Activated naive CD4-positive, alpha-beta T cell (primary cell): ENCODE data around the gene PDE8B.
"Not testable (repeated sequence)": the region's sequence is repeated elsewhere in the genome, so short reads cannot be mapped to it uniquely, and the experiment has no call there.

ENCODE experiments used
- DNase-seq, 4 experiments: peaks; one replicate each; lab custom pipeline; 2025; lab: John Stamatoyannopoulos, UW

PDE8B gene

DNA sequence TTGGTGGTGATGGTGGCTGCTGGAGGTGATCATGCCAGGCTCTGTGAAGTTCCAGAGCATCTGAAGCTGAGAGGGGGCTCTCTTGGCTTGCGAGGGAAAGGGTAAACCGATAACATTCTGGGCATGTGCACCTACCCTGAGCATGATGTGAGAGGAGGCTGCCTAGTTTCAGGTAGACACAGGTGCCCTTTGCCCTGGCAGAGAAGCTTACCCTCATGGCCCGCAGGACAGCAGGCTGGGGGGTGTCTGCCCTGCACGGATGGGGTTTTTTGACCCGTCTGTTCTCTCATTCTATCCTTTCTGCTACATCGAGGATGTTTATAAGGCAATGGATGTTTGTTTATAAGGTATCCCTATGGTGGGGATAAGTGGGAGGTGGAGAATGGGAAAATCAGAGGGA is 148.8 kb downstream of the PDE8B start:
- DNase-seq: no peak

DNA sequence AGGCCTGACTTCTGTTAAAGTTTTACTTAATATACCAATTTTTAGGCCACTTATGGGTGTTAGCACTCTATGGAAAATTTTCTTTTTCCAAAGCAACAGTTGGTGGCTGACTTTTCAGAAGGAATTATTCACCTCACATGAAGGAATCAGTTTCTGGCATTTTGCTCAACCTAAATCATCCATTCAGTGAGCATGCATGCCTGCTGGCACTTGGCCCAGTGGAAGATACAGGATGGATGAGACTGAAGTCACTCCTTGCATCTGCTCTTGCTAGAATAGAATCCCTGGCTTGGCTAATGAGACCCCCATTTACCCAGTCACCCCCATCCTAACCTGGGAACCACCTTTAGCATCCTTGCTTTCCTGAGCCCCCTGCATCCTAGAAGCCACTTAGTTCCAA is 149.9 kb downstream of the PDE8B start:
- DNase-seq: no peak

DNA sequence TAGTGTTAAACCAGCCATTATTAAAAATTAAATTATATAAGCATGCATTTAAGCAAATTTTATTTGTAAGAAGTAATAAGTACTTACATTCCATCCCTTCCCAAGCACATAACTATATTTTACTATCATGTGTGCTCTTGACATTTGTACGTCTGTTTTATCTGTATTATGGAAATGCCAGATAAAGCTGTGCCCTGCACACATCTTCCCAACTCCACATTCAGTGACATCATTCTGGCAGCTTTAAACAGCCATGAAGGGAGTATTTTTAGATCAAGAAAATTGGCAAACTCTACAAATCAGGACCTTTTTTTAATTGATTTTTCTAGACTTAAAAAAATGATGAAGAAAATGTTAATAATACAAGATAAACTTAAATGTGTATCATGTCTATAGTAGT is 150.5 kb downstream of the PDE8B start:
- no peak for DNase-seq

DNA sequence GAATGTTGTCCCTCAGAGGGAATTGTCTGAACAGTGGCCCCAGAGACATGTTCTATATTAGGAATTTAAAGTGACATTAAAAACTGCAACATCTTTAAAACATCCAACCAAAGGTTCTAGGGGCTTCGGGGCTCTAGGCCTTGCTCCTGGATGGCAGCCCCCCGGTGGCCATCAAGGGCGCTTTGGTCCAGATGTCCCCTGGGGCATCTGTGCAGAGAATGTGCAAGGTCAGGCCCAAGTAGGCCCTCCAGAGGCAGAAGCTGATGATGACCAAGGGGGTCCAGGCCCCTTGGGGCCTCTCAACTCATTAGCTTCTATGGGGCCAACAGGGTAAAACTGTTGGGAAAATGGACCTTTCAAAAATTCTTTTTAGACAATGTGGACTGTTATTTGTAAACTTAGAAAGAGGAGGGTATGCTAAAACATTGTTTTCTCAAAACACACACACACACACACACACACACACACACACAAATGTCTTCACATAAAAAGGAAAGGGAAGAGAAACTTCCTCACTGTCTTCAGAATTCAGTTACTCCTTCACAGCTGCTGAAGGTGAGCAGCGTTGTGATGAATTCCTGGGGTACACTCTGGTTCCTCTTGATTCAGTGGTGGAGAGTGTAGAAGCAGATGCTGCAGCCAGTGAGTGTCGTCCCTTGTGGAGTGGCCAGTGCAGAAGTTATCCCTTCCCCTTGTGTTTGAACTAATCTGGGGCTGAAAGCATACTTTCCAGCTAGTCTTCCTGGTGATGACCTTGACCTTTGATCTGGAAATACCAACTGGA is 156.4 kb downstream of the PDE8B start:
- DNase-seq: no peak

DNA sequence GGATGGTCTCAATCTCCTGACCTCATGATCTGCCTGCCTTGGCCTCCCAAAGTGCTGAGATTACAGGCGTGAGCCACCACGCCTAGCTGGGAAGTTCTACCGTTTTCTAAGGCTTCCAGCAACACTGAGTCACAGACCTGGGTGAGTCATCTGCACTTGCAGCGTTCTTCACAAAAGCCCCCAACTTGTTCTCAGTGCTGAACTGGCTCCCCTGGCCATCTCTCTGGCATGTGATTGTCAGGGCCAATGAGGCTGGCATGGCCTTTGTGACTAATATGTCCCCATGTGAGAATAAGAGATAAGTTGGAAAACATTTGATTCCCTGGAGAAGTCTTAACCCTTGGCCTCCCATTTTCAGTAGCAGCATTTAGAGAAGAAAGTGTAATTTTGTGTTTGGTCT is 157.3 kb downstream of the PDE8B start:
- no peak for DNase-seq

DNA sequence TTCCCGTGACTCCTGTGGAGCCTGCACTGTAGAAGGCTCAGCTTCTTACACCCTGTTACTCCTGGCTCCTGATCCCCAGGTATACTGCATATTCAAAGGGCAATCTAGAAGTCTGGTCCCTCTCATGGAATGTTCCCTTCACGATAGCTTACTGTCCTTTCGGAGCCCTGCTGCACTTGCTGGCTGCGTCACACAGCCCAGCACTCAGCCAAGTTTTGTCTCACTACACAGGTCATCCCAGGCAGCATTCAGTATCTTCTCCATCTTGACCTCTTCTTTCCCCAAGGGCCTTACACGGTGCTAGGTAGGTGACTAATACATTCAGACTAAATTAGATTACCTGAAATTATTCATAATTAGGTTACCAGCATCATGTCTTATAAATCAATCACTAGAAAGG is 157.9 kb downstream of the PDE8B start:
- no peak for DNase-seq

DNA sequence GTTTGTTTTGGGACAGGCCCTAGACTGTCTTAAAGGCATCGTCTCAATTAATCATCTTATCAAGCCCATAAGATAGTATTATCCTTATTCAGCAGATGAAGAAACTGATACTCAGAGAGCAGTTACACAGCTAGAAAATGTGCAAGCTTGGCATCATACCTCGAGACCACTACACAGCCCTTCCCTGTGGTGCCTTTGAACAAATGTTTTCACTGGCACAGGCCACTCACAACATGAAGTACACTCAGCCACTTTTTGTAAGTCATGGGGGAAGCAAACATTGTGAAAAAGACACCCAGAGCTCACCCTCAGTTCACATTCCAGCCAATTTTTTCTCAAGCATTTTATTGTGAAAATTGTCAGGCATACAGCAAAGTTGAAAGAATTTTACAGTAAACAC is 159.1 kb downstream of the PDE8B start:
- no peak for DNase-seq

DNA sequence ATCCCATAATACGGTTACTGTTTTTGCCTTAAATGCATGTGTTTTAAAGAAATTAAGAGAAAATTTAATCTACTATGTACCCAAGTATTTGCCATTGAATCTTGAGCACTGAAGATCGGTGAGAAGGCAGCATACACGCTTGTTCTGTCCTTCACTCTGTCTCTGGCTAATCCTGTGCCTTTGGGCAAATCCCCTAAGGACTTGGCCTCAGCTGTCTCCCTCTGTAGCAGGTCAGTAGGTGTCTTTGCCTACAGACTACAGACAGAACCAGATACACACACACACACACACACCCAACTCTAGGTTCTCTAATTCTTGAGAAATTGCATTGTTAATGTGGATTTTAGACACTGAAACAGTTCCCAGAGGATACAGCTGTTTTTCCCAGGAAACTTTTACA is 164.2 kb downstream of the PDE8B start:
- DNase-seq: no peak

DNA sequence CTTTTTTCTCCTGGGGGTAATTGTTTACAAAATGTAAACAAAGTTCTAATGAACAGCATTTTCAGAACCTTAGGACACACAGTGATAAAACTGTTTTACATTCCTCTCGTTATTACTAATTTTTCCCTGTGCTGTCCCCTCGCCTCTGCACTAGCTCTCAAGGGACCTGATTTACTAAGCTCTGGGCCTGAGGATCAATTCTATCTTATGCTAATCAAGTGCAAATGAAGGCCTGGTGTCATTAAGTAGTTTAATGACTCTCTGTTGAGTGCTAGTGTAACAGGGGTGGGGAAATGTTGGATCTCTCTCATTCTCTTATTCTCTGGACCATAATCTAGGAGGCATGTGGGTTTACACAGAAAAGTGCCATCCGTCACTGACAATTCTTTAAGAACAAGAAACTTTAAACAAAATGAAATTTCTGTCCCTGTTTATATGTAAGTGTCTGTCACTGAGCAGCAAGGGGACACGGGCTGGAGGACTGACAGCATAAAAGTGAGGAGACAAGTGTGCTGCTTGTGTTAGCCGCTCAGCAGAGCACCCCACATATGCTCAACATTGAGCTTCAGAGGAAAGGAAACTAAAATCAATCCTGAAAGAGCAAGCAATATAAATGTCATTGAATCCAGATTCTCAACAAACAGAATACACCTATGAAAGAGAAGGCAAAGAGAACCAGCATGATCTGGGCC is 166.3 kb downstream of the PDE8B start:
- no peak for DNase-seq

DNA sequence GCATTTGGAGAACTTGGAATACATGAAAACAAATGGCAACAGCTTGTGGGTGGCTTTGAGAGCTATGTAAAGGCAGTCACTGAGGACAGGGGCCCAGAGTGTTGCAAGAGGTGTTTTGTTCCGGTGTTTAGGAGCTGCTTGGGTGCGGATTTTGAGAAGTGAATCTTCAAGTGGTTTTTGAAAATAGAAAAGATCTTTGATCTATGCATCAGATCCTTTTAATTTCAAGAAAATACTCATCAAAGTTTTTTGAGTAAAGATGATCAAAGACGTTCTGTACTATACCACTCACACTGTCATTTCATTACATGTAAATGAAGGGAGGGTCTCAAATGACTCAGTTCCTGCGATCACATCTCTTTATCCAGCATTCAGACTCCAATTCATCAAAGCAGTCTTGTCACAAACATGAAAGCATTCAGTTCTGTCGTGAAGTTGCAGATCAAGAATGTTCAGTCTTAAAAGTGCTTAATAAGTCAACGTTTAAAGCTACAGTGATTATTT is 169.1 kb downstream of the PDE8B start:
- peak in 1 of 4 experiments; percentile 3 for DNase-seq

DNA sequence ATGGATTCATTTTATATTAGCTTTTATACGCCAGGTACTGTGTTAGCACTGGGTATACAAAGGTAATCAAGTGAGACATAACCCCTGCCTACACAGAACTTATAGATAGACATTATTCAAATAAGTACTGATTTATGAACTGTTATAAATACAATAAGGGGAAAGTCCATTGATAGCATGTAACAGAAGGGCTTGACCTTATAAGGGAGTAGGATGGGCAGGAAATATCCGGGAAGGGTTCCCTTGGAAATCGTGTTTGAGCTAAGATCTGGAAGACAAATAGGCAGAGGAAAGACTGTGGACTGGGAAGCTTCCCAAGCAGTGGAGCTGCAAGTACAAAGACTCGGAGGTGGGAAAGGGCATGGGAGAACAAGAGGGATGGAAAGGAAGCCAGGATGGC is 170.2 kb downstream of the PDE8B start:
- no peak for DNase-seq

DNA sequence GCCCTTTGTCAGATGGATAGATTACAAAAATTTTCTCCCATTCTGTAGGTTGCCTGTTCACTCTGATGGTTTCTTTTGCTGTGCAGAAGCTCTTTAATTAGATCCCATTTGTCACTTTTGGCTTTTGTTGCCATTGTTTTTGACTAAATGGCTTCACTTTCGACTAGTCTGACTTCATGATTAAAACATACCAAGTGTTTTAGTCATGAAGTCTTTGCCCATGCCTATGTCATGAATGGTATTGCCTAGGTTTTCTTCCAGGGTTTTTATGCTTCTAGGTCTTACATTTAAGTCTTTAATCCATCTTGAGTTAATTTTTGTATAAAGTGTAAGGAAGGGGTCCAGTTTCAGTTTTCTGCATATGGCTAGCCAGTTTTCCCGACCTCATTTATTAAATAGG is 172.9 kb downstream of the PDE8B start:
- not testable (repeated sequence) for DNase-seq

DNA sequence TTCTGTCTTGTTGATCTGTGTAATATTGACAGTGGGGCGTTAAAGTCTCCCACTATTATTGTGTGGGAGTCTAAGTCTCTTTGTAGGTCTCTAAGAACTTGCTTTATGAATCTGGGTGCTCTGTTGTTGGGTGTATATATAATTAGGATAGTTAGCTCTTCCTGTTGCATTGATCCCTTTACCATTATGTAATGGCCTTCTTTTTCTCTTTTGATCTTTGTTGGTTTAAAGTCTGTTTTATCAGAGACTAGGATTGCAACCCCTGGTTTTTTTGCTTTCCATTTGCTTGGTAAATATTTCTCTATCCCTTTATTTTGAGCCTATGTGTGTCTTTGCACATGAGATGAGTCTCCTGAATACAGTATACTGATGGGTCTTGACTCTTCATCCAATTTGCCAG is 175.9 kb downstream of the PDE8B start:
- not testable (repeated sequence) for DNase-seq

DNA sequence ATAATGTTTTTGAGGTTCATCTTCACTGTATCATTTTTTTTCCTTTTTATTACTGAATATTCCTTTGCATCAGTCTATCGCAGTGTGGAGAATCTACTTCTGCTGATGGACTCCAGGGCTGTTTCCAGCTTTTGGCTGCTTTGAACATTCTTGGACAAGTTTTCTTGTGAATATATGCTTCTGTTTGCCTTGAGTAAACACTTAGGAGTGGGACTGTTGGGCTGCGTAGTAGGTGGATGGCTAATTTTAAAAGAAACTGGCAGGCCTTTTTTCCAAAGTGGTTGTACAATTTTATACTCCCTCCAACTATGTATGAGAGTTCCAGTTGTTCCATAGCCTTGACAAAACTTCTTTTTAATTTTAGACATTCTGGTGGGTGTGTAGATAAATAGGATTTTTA is 179.3 kb downstream of the PDE8B start:
- no peak for DNase-seq

DNA sequence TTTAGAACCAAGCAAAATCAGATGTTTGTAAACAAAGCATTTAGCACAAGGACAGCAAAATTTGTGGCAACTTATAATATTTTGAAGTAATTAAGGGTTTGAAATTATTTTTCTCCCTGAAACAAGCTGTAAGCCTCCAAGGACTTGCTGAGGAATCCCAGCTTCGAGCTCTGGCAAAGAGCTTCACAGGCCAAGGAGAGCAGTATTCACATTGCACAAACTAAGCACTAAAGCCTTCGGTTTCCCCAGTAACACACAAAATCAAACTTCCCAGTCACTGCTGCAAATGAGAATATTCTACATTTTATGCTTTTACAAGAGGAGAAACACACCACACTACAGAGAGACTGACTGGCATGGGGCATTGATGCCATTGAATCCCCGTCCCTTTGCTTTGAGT is 179.7 kb downstream of the PDE8B start:
- DNase-seq: no peak

DNA sequence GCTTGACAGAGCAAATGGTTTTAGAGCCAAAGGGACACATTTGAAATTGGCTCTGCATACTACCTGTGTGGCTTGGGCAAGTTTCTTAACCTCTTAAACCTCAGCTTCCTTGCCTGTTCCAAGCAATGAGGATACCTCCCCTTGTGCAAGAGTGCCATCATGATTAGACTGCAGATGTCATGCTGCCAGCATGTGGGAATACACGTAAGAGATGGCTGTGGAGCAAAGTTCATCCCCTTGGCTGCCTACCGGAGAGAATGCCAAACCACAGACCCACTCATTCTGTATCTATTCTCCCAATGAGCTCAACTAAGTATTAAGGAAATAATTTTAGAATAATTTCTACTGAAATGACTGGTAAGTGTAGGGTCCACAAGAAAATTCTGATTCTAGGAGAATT is 180.3 kb downstream of the PDE8B start:
- no peak for DNase-seq

DNA sequence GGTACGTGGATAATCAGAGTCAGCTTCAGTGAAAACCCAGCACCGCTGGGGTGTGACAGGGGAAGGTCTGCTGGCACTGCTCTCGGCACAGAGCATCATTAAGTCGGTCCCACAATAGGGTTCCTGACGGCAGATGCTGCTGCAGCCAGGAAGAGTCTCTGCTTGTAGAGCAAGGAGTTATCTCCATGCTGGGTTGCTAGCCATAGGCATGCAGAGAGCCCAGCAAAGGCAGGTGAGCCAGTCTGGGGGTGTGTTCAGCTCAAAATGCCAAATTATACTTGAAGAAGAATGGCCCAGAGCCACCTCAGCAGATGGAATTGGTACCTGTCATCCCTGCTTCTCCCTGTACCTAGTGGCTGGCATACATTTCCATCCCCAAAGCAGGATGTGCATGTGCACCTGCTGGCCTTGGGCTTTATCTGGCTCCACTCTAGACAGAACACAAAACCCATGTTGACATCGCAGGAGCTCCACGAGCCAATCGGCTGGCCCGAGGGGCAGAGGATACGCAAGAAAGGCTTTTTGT is 180.8 kb downstream of the PDE8B start:
- DNase-seq: no peak

DNA sequence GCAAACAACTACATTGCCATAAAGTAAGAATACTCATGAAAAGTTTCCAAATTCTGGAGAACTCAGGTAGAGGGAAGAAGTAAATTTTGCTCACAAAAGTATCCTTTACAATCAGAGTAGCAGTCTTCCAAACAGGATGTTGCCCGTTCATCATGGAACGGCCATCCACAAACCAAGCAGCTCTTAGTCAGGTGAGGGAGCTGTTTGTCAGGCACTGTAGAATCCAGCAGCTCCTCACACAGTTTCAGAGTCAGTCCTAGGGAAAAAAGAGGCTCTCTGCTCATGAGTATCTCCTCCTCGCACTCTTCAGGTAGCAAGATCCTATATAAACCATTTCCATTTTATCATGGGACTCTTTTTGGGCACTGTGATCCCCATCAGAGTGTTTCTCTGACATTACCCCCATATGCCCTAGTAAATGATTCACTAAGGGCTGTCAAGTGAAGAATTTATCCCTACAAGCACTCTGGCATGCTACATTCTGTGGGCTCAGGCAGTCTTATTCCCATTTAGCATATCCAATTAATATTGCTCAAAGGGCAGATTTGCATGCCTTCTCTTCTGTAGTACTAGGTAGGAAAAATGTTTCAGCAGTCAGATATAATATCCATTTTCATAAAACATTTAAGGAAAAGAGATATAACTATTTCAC is 183.7 kb downstream of the PDE8B start:
- DNase-seq: no peak

DNA sequence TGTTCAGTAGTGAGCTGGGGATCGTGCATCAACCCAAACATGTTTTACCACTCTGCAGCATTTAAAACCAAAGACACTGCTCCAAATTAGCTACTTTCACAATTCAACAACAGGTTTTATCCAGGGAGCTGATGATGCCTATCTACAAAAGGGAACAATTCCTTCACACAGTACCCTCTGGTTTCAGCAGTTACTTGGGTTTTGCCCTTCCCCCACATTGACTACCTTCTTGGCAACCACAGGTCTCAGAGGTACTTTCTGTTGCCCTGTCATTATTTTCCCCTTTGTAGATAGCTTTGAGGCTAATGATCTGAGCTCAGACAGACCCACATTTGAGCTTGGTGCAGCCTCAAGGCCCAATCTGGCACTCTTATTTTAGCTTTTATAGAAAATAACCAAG is 185.5 kb downstream of the PDE8B start:
- no peak for DNase-seq

DNA sequence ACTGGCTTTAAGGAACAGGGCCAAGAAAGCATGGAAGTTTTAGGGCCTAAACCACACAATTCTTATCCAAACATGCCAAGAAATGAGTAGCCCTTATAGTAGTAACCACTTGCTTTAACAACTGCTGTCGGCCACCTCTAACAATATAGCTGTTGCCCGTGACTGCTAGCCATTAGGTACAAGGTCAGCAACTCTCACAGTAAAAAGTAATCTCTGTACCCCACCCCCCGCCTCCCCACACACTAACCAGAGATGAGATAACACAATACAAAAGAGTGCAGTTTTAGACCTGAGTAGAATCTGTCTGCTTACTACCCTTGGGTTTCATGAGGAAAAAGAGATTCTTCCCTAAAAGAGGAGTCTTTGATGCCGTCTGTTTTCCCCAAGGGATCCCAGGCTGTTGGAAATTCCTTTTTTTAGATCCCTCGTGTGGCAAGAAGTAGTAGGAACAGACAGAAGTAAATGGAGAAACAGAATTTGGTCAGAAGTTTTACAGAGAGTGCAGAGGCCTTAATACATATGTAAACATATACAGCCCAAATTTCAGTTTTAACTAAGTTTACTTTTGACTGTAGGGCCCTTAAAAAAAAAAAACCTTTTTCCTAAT is 187.3 kb downstream of the PDE8B start:
- no peak for DNase-seq

DNA sequence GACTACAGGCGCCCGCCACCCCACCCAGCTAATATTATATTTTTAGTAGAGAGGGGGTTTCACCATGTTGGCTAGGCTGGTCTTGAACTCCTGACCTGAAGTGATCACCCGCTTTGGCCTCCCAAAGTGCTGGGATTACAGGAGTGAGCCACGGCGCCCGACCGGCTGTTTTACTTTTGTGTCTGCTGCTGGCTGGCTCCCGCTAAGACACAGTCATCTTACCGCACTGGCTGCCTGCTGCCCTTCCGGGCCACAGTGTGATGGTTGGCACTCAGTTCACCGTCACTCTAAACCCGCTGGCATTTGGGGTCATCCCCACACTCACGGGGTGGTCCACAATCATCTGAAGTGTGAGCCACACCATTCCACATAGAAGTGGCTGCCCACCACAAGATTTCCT is 188.0 kb downstream of the PDE8B start:
- no peak for DNase-seq

DNA sequence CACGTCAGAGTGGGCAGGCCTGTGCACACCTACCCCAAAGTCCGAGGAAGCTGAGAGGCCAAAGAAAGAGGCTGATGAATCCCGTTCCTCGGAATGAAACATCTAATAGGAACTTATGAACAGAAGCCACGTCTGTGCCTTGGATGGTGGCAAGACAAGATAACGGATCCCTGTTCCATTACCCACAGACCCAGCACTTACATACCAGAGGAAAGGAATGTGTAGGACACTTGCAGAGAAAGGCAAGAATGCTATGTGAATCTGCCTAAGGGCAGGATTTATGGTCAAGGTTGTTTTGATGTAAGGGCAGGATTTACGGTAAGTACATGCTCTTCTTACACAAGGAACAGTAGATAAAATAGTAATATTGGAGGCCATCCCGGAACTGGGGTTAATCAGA is 188.4 kb downstream of the PDE8B start:
- DNase-seq: no peak
